ENCODE data around the gene STAU1. TPM values are rescaled to one million over a fixed set of nuclear protein-coding genes. Genes with fewer than 3 reads are reported as not detected.

STAU1 gene
- total and polyA plus RNA-seq, 2 of the 13 experiments (the other 11 are each of a cell fraction or from before 2014, with no cell fraction given) = 119 to 133 TPM

DNA sequence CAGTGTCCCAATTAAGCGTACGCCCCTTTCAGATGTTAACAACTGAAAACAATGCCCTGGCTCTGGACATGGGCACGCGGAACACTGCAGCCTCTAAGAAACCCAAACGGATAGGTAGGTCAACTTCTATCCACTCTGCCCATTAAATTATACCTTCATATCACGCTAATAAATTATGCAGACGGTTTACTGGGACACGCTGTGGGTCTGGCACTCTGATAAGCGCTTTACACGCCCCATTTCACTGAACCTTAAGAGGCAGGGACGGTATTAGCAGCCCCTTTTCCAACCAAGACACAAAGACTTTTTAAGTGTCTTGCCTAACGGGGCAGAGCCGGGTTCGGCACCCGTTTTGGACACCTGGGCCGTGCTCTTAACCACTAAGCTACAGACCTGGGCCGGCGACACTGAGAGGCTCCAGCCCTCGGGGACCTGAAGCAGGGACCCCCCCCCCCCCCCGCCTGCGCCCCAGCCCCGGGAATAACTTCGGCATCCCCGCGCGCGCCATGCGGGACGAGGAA is 744 bp downstream of the STAU1 start (continued):
- TF ChIP-seq KAT2B (IDR thresholded peaks at IDR 0.05; ENCODE audit: borderline replicate concordance, low read depth, low read length) (no peak), PAF1 (CRISPR knock-in tag; IDR thresholded peaks at IDR 0.05) (no peak), ZNF674 (CRISPR knock-in tag; IDR thresholded peaks at IDR 0.05; ENCODE audit: low read depth) (no peak; the same call in 1 of the 2 replicates), ZFP36L1 (CRISPR knock-in tag; IDR thresholded peaks at IDR 0.05) (no peak), ZC3H13 (CRISPR knock-in tag; IDR thresholded peaks at IDR 0.05) (0 out of 2 replicates have a peak, but pooled peaks have one; percentile 12), ELK4 (CRISPR knock-in tag; IDR thresholded peaks at IDR 0.05; ENCODE audit: borderline replicate concordance) (no peak), ZNF766 (CRISPR knock-in tag; IDR thresholded peaks at IDR 0.05; ENCODE audit: borderline replicate concordance) (no peak), ZNF776 (CRISPR knock-in tag; IDR thresholded peaks at IDR 0.05) (no peak), THYN1 (CRISPR knock-in tag; IDR thresholded peaks at IDR 0.05; ENCODE audit: borderline replicate concordance, low read depth) (no peak), DRAP1 (CRISPR knock-in tag; IDR thresholded peaks at IDR 0.05) (no peak), NFE2L1 (CRISPR knock-in tag; IDR thresholded peaks at IDR 0.05; ENCODE audit: borderline replicate concordance) (no peak), BRCA1 (CRISPR knock-in tag; IDR thresholded peaks at IDR 0.05) (no peak), ZNF383 (CRISPR knock-in tag; IDR thresholded peaks at IDR 0.05; ENCODE audit: borderline replicate concordance) (no peak), RBM22 (optimal IDR thresholded peaks at IDR 0.05; ENCODE audit: low read length) (no peak), RXRB (CRISPR knock-in tag; IDR thresholded peaks at IDR 0.05; ENCODE audit: borderline replicate concordance) (no peak), ZNF839 (CRISPR knock-in tag; IDR thresholded peaks at IDR 0.05; ENCODE audit: borderline replicate concordance) (no peak), SYNCRIP (IDR thresholded peaks at IDR 0.05; ENCODE audit: insufficient read depth, low read depth, low read length) (no peak), DR1 (CRISPR knock-in tag; IDR thresholded peaks at IDR 0.05) (no peak)
- TF ChIP-seq, protein P1, sequence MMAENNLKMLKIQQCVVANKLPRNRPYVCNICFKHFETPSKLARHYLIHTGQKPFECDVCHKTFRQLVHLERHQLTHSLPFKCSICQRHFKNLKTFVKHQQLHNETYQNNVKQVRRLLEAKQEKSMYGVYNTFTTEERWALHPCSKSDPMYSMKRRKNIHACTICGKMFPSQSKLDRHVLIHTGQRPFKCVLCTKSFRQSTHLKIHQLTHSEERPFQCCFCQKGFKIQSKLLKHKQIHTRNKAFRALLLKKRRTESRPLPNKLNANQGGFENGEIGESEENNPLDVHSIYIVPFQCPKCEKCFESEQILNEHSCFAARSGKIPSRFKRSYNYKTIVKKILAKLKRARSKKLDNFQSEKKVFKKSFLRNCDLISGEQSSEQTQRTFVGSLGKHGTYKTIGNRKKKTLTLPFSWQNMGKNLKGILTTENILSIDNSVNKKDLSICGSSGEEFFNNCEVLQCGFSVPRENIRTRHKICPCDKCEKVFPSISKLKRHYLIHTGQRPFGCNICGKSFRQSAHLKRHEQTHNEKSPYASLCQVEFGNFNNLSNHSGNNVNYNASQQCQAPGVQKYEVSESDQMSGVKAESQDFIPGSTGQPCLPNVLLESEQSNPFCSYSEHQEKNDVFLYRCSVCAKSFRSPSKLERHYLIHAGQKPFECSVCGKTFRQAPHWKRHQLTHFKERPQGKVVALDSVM (CRISPR knock-in tag; IDR thresholded peaks at IDR 0.05) = no peak
- TF ChIP-seq, protein P2, sequence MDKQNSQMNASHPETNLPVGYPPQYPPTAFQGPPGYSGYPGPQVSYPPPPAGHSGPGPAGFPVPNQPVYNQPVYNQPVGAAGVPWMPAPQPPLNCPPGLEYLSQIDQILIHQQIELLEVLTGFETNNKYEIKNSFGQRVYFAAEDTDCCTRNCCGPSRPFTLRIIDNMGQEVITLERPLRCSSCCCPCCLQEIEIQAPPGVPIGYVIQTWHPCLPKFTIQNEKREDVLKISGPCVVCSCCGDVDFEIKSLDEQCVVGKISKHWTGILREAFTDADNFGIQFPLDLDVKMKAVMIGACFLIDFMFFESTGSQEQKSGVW (CRISPR knock-in tag; IDR thresholded peaks at IDR 0.05; ENCODE audit: borderline replicate concordance) = no peak
- TF ChIP-seq, protein P3, sequence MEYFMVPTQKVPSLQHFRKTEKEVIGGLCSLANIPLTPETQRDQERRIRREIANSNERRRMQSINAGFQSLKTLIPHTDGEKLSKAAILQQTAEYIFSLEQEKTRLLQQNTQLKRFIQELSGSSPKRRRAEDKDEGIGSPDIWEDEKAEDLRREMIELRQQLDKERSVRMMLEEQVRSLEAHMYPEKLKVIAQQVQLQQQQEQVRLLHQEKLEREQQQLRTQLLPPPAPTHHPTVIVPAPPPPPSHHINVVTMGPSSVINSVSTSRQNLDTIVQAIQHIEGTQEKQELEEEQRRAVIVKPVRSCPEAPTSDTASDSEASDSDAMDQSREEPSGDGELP (IDR thresholded peaks at IDR 0.05; ENCODE audit: borderline replicate concordance, low read depth) = no peak
- TF ChIP-seq, protein P4, sequence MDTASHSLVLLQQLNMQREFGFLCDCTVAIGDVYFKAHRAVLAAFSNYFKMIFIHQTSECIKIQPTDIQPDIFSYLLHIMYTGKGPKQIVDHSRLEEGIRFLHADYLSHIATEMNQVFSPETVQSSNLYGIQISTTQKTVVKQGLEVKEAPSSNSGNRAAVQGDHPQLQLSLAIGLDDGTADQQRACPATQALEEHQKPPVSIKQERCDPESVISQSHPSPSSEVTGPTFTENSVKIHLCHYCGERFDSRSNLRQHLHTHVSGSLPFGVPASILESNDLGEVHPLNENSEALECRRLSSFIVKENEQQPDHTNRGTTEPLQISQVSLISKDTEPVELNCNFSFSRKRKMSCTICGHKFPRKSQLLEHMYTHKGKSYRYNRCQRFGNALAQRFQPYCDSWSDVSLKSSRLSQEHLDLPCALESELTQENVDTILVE (CRISPR knock-in tag; IDR thresholded peaks at IDR 0.05) = no peak
- TF ChIP-seq, protein P5, sequence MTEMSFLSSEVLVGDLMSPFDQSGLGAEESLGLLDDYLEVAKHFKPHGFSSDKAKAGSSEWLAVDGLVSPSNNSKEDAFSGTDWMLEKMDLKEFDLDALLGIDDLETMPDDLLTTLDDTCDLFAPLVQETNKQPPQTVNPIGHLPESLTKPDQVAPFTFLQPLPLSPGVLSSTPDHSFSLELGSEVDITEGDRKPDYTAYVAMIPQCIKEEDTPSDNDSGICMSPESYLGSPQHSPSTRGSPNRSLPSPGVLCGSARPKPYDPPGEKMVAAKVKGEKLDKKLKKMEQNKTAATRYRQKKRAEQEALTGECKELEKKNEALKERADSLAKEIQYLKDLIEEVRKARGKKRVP (CRISPR knock-in tag; IDR thresholded peaks at IDR 0.05) = no peak; a peak in 1 of 4 replicates
